DND-41 (cell line): ENCODE data around the gene GPR137B.

ENCODE experiments used
- ATAC-seq: fragments of 200-7000 bp; cut with Tn5 transposase; 3 replicates; pipeline ENCODE4 v1.9.1; 2021; ENCODE audit warnings: low read depth; ENCODE audit not compliant: insufficient read depth
- DNase-seq: peaks from one replicate; pipeline ENCODE4 v3.0.0-alpha.2; 2020
- H2AFZ ChIP-seq: 2 replicates; pipeline ENCODE4 v1.6.0; 2012; ENCODE audit warnings: low read depth, low read length
- H3K27ac ChIP-seq: 2 replicates; pipeline ENCODE4 v1.5.1; 2012; ENCODE audit warnings: low read length, inconsistent platforms
- H3K27me3 ChIP-seq: fragments of 200-600 bp; sonication (generic); 2 replicates; pipeline ENCODE4 v1.6.0; 2012; ENCODE audit warnings: low read length, mild to moderate bottlenecking, inconsistent platforms; ENCODE audit not compliant: insufficient read depth, poor library complexity
- H3K36me3 ChIP-seq: 2 replicates; pipeline ENCODE4 v1.5.1; 2012; ENCODE audit warnings: low read length, inconsistent platforms; ENCODE audit not compliant: insufficient read depth
- H3K4me1 ChIP-seq: 2 replicates; pipeline ENCODE4 v1.5.1; 2012; ENCODE audit warnings: mild to moderate bottlenecking, low read length; ENCODE audit not compliant: insufficient read depth
- H3K4me2 ChIP-seq: 2 replicates; pipeline ENCODE4 v1.6.0; 2012; ENCODE audit warnings: mild to moderate bottlenecking, moderate library complexity, low read length, inconsistent platforms; ENCODE audit not compliant: insufficient read depth
- H3K4me3 ChIP-seq, 2 experiments: fragments of 200-600 bp in 1 of 2; shearing (Covaris generic) in 1 of 2; 2 replicates each; pipeline ENCODE4 v1.5.1; 2012 to 2016; ENCODE audit warnings: inconsistent platforms in 2 of 2, low read length in 2 of 2, mild to moderate bottlenecking in 2 of 2, low read depth in 1 of 2, moderate library complexity in 1 of 2
- H3K79me2 ChIP-seq: 2 replicates; pipeline ENCODE4 v1.6.0; 2012; ENCODE audit warnings: low read length, inconsistent platforms; ENCODE audit not compliant: insufficient read depth
- H3K9ac ChIP-seq: 2 replicates; pipeline ENCODE4 v1.6.0; 2012; ENCODE audit warnings: low read depth, mild to moderate bottlenecking, inconsistent platforms, low read length, moderate library complexity
- H3K9me3 ChIP-seq: 2 replicates; pipeline ENCODE4 v1.5.1; 2012; ENCODE audit warnings: low read length, moderate library complexity, mild to moderate bottlenecking, inconsistent platforms; ENCODE audit not compliant: insufficient read depth, severe bottlenecking
- H4K20me1 ChIP-seq: 2 replicates; pipeline ENCODE4 v1.6.0; 2012; ENCODE audit warnings: low read length; ENCODE audit not compliant: insufficient read depth
- CTCF ChIP-seq: IDR thresholded peaks from 2 replicates; pipeline ENCODE4 v1.5.1; 2012; ENCODE audit warnings: borderline replicate concordance, low read length, moderate library complexity, mild to moderate bottlenecking; ENCODE audit not compliant: poor library complexity, severe bottlenecking; ENCODE audit errors: extremely low read depth
- EZH2 ChIP-seq: IDR thresholded peaks from 3 replicates; pipeline ENCODE4 v1.6.1; 2012; ENCODE audit warnings: borderline replicate concordance, low read depth, mild to moderate bottlenecking, moderate library complexity, low read length, inconsistent platforms; ENCODE audit not compliant: severe bottlenecking

GPR137B gene

GRCh38 chr1:236129306-236129705 is 13.0 kb upstream of the GPR137B start:
- no peak overlapping the region for H3K9ac ChIP-seq
- ATAC-seq (no peak), DNase-seq (no peak)
- no peaks in the 10 kb centered on the region for H4K20me1 ChIP-seq
- H3K4me2 ChIP-seq, result no peak overlapping the region
- no peaks in the 10 kb centered on the region for H3K9me3 ChIP-seq
- H3K4me1 ChIP-seq, result no peaks in the 10 kb centered on the region
- peaks cover 8% of the 10 kb centered on the region for H3K27me3 ChIP-seq
- no peak overlapping the region for H3K27ac ChIP-seq
- no peak overlapping the region for H3K4me3 ChIP-seq
- H3K36me3 ChIP-seq, result no peaks in the 10 kb centered on the region
- H3K79me2 ChIP-seq, result no peaks in the 10 kb centered on the region
- H2AFZ ChIP-seq, result no peak overlapping the region
- TF ChIP-seq CTCF (no peak), EZH2 (no peak)

GRCh38 chr1:236130372-236130771 is 12.0 kb upstream of the GPR137B start:
- DNase-seq (no peak), ATAC-seq (no peak)
- Histone ChIP-seq H3K9me3 (no peaks in the 10 kb centered on the region), H3K4me3 (no peak overlapping the region), H2AFZ (no peak overlapping the region), H3K36me3 (no peaks in the 10 kb centered on the region), H4K20me1 (no peaks in the 10 kb centered on the region), H3K4me2 (no peak overlapping the region), H3K4me1 (no peaks in the 10 kb centered on the region), H3K27ac (no peak overlapping the region), H3K27me3 (peaks cover 8% of the 10 kb centered on the region), H3K79me2 (no peaks in the 10 kb centered on the region), H3K9ac (no peak overlapping the region)
- TF ChIP-seq CTCF, result no peak
- TF ChIP-seq EZH2, result no peak

GRCh38 chr1:236131916-236132315 is 10.4 kb upstream of the GPR137B start:
- Histone ChIP-seq H3K36me3 (no peaks in the 10 kb centered on the region), H3K27ac (no peak overlapping the region), H2AFZ (no peak overlapping the region), H3K27me3 (peaks cover 8% of the 10 kb centered on the region), H3K4me2 (no peak overlapping the region), H3K4me1 (no peaks in the 10 kb centered on the region), H3K9me3 (no peaks in the 10 kb centered on the region), H4K20me1 (no peaks in the 10 kb centered on the region), H3K9ac (no peak overlapping the region), H3K79me2 (no peaks in the 10 kb centered on the region), H3K4me3 (no peak overlapping the region)
- ATAC-seq, result no peak
- no peak for DNase-seq
- TF ChIP-seq EZH2 (no peak), CTCF (no peak)

- Histone ChIP-seq H3K27ac (no peak overlapping the region), H3K4me1 (no peaks in the 10 kb centered on the region), H3K9me3 (no peaks in the 10 kb centered on the region), H3K79me2 (no peaks in the 10 kb centered on the region), H3K4me3 (no peak overlapping the region), H4K20me1 (no peaks in the 10 kb centered on the region), H3K9ac (no peak overlapping the region), H3K27me3 (peaks cover 8% of the 10 kb centered on the region), H2AFZ (no peak overlapping the region), H3K4me2 (no peak overlapping the region), H3K36me3 (no peaks in the 10 kb centered on the region)
- TF ChIP-seq CTCF (no peak), EZH2 (no peak)
- no peak for DNase-seq
- ATAC-seq, result no peak
Measured at GRCh38 chr1:236132420-236133046, 9.8 kb upstream of the GPR137B start.
